K562 (cell line): Measurements from ENCODE around the gene PLGRKT. TPM values are rescaled to one million over a fixed set of nuclear protein-coding genes. Genes with fewer than 3 reads are reported as not detected.

Source experiments
- ATAC-seq: fragments of 200-7000 bp; cut with Tn5 transposase; 3 replicates; pipeline ENCODE4 v1.9.1; 2020; ENCODE audit warnings: moderate library complexity
- BruUV-seq: library from RNA; stranded (reverse); fragments of 400-500 nt; replicated peaks from 2 replicates; lab custom pipeline; 2021; lab: Mats Ljungman, UMichigan
- CTCF ChIA-PET: fragments of 300-600 bp; formaldehyde crosslinking; extraction: SDS; loops from one replicate; lab custom pipeline; 2021; ENCODE audit warnings: low intra/inter-chr PET ratio; lab: Yijun Ruan, JAX
- POLR2A ChIA-PET: fragments of 300-600, 350-650 bp; sonication (Branson Sonifier 250); formaldehyde crosslinking; extraction: SDS; loops from one replicate; lab custom pipeline; 2021; ENCODE audit warnings: antibody characterized with exemption, inconsistent platforms; lab: Yijun Ruan, JAX
- DNase-seq, 4 experiments: peaks; one replicate each; pipeline versions ENCODE4 v3.0.0 to v3.0.0-alpha.2; 2011 to 2018; ENCODE audit warnings: low spot score in 3 of 4, mixed read lengths in 3 of 4; ENCODE audit errors: extremely low read depth in 1 of 4
- FAIRE-seq: peaks from 2 replicates; lab custom pipeline; 2011; peaks lifted over from hg19 to GRCh38; lab: Jason Lieb, UNC
- H2AFZ ChIP-seq: 2 replicates; pipeline ENCODE4 v1.6.0; 2011; ENCODE audit warnings: low read depth, low read length, control low read depth, inconsistent platforms
- H3K27ac ChIP-seq: fragments of 200-600 bp; 3 replicates; pipeline ENCODE4 v1.8.0; 2011; ENCODE audit warnings: low read depth, mild to moderate bottlenecking, control low read depth, inconsistent platforms, low read length, moderate library complexity, mixed read lengths; ENCODE audit errors: extremely low read depth
- H3K27me3 ChIP-seq, 2 experiments: fragments of 300-600 bp in 1 of 2; 2 replicates in 1 of 2; 3 replicates in 1 of 2; pipeline versions ENCODE4 v1.6.0 to v1.8.0; 2011; ENCODE audit warnings: inconsistent platforms in 2 of 2, low read length in 2 of 2, mild to moderate bottlenecking in 1 of 2, mixed read lengths in 1 of 2, moderate library complexity in 1 of 2; ENCODE audit not compliant: control insufficient read depth in 2 of 2, insufficient read depth in 2 of 2
- H3K36me3 ChIP-seq: fragments of 300-600 bp; 3 replicates; pipeline ENCODE4 v1.8.0; 2011; ENCODE audit warnings: mild to moderate bottlenecking, low read length, inconsistent platforms; ENCODE audit not compliant: control insufficient read depth, insufficient read depth
- H3K4me1 ChIP-seq, 2 experiments: fragments of 200-600 bp in 1 of 2; replicated peaks in 1 of 2; 2 replicates in 1 of 2; 3 replicates in 1 of 2; pipeline versions ENCODE4 v1.5.1 to v1.8.0; 2011; ENCODE audit warnings: inconsistent platforms in 2 of 2, low read length in 2 of 2, mild to moderate bottlenecking in 1 of 2, mixed read lengths in 1 of 2, moderate library complexity in 1 of 2; ENCODE audit not compliant: control insufficient read depth in 2 of 2, insufficient read depth in 2 of 2
- H3K4me2 ChIP-seq: 2 replicates; pipeline ENCODE4 v1.6.1; 2011; ENCODE audit warnings: low read length, control low read depth, inconsistent platforms, mixed read lengths; ENCODE audit not compliant: insufficient read depth
- H3K4me3 ChIP-seq: fragments of 200-600 bp; sonication (generic), shearing (Covaris generic); 2 replicates; pipeline ENCODE4 v1.5.1; 2016; ENCODE audit warnings: control low read depth, inconsistent platforms
- H3K79me2 ChIP-seq: fragments of 200-600 bp; 3 replicates; pipeline ENCODE4 v1.8.0; 2011; ENCODE audit warnings: low read length, inconsistent platforms; ENCODE audit not compliant: control insufficient read depth, insufficient read depth
- H3K9ac ChIP-seq, 2 experiments: 2 replicates each; pipeline versions ENCODE4 v1.6.0 to v1.6.1; 2011; ENCODE audit warnings: low read depth in 2 of 2, low read length in 2 of 2, control low read depth in 1 of 2, inconsistent platforms in 1 of 2, mild to moderate bottlenecking in 1 of 2, mixed read lengths in 1 of 2; ENCODE audit not compliant: insufficient read depth in 1 of 2
- H3K9me1 ChIP-seq: one replicate; pipeline ENCODE4 v1.6.0; 2011; ENCODE audit warnings: inconsistent platforms, mild to moderate bottlenecking, low read length, moderate library complexity; ENCODE audit not compliant: control insufficient read depth, insufficient read depth
- H3K9me3 ChIP-seq: replicated peaks from 2 replicates; pipeline ENCODE4 v1.5.1; 2011; ENCODE audit warnings: low read depth, low read length, inconsistent platforms; ENCODE audit not compliant: control insufficient read depth, insufficient read depth
- H4K20me1 ChIP-seq: replicated peaks from 2 replicates; pipeline ENCODE4 v1.6.1; 2011; ENCODE audit warnings: low read length, inconsistent platforms, mixed read lengths; ENCODE audit not compliant: control insufficient read depth, insufficient read depth
- BACH1 ChIP-seq: fragments of 200-800 bp; sonication (Bioruptor generic); IDR thresholded peaks from 2 replicates; pipeline ENCODE4 v1.6.1; 2016; ENCODE audit warnings: missing genetic modification characterization, missing compliant biosample characterization
- CBFA2T2 ChIP-seq: fragments of 450-650 bp; conservative IDR thresholded peaks from 2 replicates; pipeline ENCODE4 v1.6.1; 2017; ENCODE audit warnings: mild to moderate bottlenecking
- GABPA ChIP-seq: fragments of 200-800 bp; sonication (Bioruptor generic); conservative IDR thresholded peaks from 2 replicates; pipeline ENCODE4 v1.6.1; 2016; ENCODE audit warnings: low read depth, missing genetic modification characterization, missing compliant biosample characterization
- GABPB2 ChIP-seq: fragments of 250-450 bp; sonication (Bioruptor Pico); conservative IDR thresholded peaks from 2 replicates; pipeline ENCODE4 v1.5.1; 2021; ENCODE audit warnings: mild to moderate bottlenecking
- KAT2B ChIP-seq: IDR thresholded peaks from one replicate; pipeline ENCODE4 v1.6.1; 2012; ENCODE audit warnings: low read depth, mild to moderate bottlenecking, control low read depth, inconsistent platforms, low read length, moderate library complexity
- MAFF ChIP-seq: IDR thresholded peaks from 2 replicates; pipeline ENCODE4 v1.6.1; 2012; ENCODE audit warnings: low read length, improper control_type of control experiment
- MEIS2 ChIP-seq: fragments of 450-650 bp; IDR thresholded peaks from 2 replicates; pipeline ENCODE4 v1.6.1; 2014; ENCODE audit warnings: mild to moderate bottlenecking; ENCODE audit not compliant: partially characterized antibody
- SAFB2 ChIP-seq: fragments of 200-400 bp; formaldehyde crosslinking; IDR thresholded peaks from 2 replicates; pipeline ENCODE4 v1.6.1; 2018; ENCODE audit warnings: borderline replicate concordance, low read length, low read depth, moderate library complexity; ENCODE audit not compliant: severe bottlenecking
- SRSF7 ChIP-seq: fragments of 200-400 bp; formaldehyde crosslinking; optimal IDR thresholded peaks from 2 replicates; pipeline ENCODE3; 2017; ENCODE audit warnings: mild to moderate bottlenecking, low read depth, low read length
- ZNF316 ChIP-seq: fragments of 450-650 bp; IDR thresholded peaks from 2 replicates; pipeline ENCODE4 v1.6.1; 2016
- ZNF561 ChIP-seq: fragments of 450-650 bp; formaldehyde crosslinking; conservative IDR thresholded peaks from 2 replicates; pipeline ENCODE4 v1.4.0; 2020; ENCODE audit warnings: mild to moderate bottlenecking, moderate library complexity
- ZNF668 ChIP-seq: fragments of 250-450 bp; sonication (Bioruptor Pico); IDR thresholded peaks from 2 replicates; pipeline ENCODE4 v1.8.0; 2022; ENCODE audit warnings: mild to moderate bottlenecking, inconsistent platforms
- WGBS: fragments of 100-300 bp; shearing (Covaris generic); methylation state at CpG from one replicate; pipeline ENCODE4 v1.1.6; 2016; ENCODE audit warnings: low coverage, mixed read lengths; ENCODE audit not compliant: insufficient coverage; ENCODE audit errors: missing lambda C conversion rate; 5-methylcytosine and 5-hydroxymethylcytosine counted together
- in situ Hi-C: fragments of 300-500 bp; cut with MboI; formaldehyde crosslinking; loops from 4 replicates; pipeline ENCODE4 v1.15.0; 2018; ENCODE audit warnings: inconsistent platforms, mixed read lengths
- intact Hi-C: fragments of 100-400 bp; cut with micrococcal nuclease; formaldehyde crosslinking; loops from 2 replicates; pipeline ENCODE4 v1.14.2; 2022
- polyA plus RNA-seq, 8 experiments: library from polyadenylated mRNA; depleted of rRNA in 4 of 8; stranded (reverse) in 5 of 8; unstranded in 3 of 8; fragments of >200 nt; fragmentation: Nextera tagmentation in 2 of 8; fragmentation: Illumina TruSeq in 1 of 8; extraction: Ambion mirVana in 2 of 8; extraction: Trizol in 1 of 8; gene quantifications; 2 replicates each; pipeline versions ENCODE4 v1.2.1 to v1.2.3, GENCODE V29; 2011 to 2014; ENCODE audit warnings: inconsistent platforms in 1 of 8, missing spikeins in 1 of 8
- total RNA-seq, 7 experiments: library from RNA; depleted of rRNA in 6 of 7; stranded (reverse); fragments of >200 nt in 6 of 7; fragmentation: Illumina TruSeq in 2 of 7; extraction: Trizol in 2 of 7; gene quantifications; 2 replicates each; pipeline versions ENCODE4 v1.2.1 to v1.2.3, GENCODE V29; 2011 to 2021; ENCODE audit warnings: low replicate concordance in 1 of 7

Gene PLGRKT
- total and polyA plus RNA-seq, 9 of the 15 experiments (the other 6 are each of a cell fraction or from before 2014, with no cell fraction given) = 4.7 to 13.8 (median 6.5) TPM

DNA sequence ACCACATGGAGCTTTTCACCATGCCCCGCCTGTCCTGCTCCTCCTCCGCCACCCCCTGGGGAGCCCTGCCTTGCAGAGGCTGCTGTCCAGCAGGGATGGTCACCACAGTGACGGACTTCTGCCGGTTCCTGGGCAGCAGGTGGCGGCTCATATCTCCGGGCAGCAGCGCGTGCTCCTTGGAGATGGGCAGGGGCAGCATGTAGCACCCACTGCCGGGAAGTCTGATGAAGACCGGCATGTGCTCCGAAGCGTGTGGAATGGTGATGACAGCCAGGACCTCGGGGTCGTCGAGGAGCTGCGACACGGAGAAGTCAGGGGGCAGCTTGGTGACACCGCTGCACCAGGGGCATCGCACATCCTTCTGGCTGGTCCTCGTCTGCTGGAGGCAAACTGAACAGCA is 19.2 kb downstream of the PLGRKT start:
- CTCF ChIA-PET = no interaction called here
- no TSS peak for BruUV-seq
- no peak for TF ChIP-seq SAFB2
- no peak for TF ChIP-seq ZNF561
- TF ChIP-seq GABPA (tag) = no peak
- TF ChIP-seq BACH1 (tag) = no peak
- no peak for TF ChIP-seq ZNF668 (CRISPR knock-in tag)
- no peak for TF ChIP-seq CBFA2T2
- TF ChIP-seq SRSF7 = no peak
- TF ChIP-seq GABPB2 = no peak
- no peak for TF ChIP-seq KAT2B
- TF ChIP-seq ZNF316 = no peak
- no peak for TF ChIP-seq MAFF
- TF ChIP-seq MEIS2 = no peak
- TF ChIP-seq, all 486 proteins: peak for 0
- in situ Hi-C loops (no loop called here), intact Hi-C loops (no loop called here)
- Histone ChIP-seq H3K9me1 (no peaks in the 10 kb centered on the region), H3K4me2 (no peak overlapping the region), H3K27ac (no peak overlapping the region), H3K36me3 (no peaks in the 10 kb centered on the region), H4K20me1 (no peaks in the 10 kb centered on the region), H3K27me3 (peaks cover 0 to 10% of the 10 kb centered on the region in 2 experiments; a peak in 3 of 5 replicates), H3K9ac (no peak overlapping the region), H3K4me1 (peaks cover 0 to 5% of the 10 kb centered on the region in 2 experiments; a peak in 1 of 5 replicates), H2AFZ (no peak overlapping the region), H3K4me3 (no peak overlapping the region), H3K79me2 (no peaks in the 10 kb centered on the region), H3K9me3 (no peaks in the 10 kb centered on the region)
- WGBS = 35% methylated on average over 13 of the region's 20 CpGs
- no peak for DNase-seq
- FAIRE-seq = no peak
- POLR2A ChIA-PET = no interaction called here
- ATAC-seq = 0 out of 3 replicates have a peak, but pooled peaks have one; percentile 45
